Panc1 (cell line): ENCODE measurements around the gene CACNA1D.

ENCODE experiments used
- CTCF ChIP-seq: fragments of 450-650 bp; IDR thresholded peaks from 2 replicates; pipeline ENCODE4 v1.5.1; 2017; ENCODE audit warnings: mild to moderate bottlenecking
- POLR2AphosphoS5 ChIP-seq: IDR thresholded peaks from 2 replicates; pipeline ENCODE4 v1.6.1; 2012; ENCODE audit warnings: mild to moderate bottlenecking, low read depth, low read length, moderate library complexity
- REST ChIP-seq, 2 experiments: IDR thresholded peaks; 2 replicates each; pipeline ENCODE4 v1.6.1; 2011 to 2012; ENCODE audit warnings: low read depth in 2 of 2, control low read depth in 1 of 2, low read length in 1 of 2, mild to moderate bottlenecking in 1 of 2, moderate library complexity in 1 of 2; ENCODE audit not compliant: insufficient read depth in 1 of 2
- SIN3A ChIP-seq: IDR thresholded peaks from 2 replicates; pipeline ENCODE4 v1.6.1; 2012; ENCODE audit warnings: low read depth, mild to moderate bottlenecking, low read length, moderate library complexity, borderline replicate concordance; ENCODE audit not compliant: insufficient read depth
- TCF7L2 ChIP-seq: IDR thresholded peaks from 2 replicates; pipeline ENCODE4 v1.6.1; 2011; ENCODE audit warnings: mild to moderate bottlenecking, low read depth, low read length, inconsistent platforms

- TF ChIP-seq REST (IDR thresholded peaks at IDR 0.05; ENCODE audit: insufficient read depth in 1 of 2, low read depth in 2 of 2, low read length in 1 of 2) (no peak), CTCF (peak; percentile 42), POLR2AphosphoS5 (no peak), TCF7L2 (no peak), SIN3A (no peak)
Observed at GRCh38 chr3:53842436-53843194, 348.2 kb downstream of the CACNA1D start.
